Measurements from ENCODE around the gene CDH23.

- TF ChIP-seq, protein P1, sequence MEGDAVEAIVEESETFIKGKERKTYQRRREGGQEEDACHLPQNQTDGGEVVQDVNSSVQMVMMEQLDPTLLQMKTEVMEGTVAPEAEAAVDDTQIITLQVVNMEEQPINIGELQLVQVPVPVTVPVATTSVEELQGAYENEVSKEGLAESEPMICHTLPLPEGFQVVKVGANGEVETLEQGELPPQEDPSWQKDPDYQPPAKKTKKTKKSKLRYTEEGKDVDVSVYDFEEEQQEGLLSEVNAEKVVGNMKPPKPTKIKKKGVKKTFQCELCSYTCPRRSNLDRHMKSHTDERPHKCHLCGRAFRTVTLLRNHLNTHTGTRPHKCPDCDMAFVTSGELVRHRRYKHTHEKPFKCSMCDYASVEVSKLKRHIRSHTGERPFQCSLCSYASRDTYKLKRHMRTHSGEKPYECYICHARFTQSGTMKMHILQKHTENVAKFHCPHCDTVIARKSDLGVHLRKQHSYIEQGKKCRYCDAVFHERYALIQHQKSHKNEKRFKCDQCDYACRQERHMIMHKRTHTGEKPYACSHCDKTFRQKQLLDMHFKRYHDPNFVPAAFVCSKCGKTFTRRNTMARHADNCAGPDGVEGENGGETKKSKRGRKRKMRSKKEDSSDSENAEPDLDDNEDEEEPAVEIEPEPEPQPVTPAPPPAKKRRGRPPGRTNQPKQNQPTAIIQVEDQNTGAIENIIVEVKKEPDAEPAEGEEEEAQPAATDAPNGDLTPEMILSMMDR (conservative IDR thresholded peaks at IDR 0.05 in 1 of 2, IDR thresholded peaks at IDR 0.05 in 1 of 2; ENCODE audit: low read depth in 1 of 2, low read length in 2 of 2): no peak
- no peak for TF ChIP-seq EZH2 (IDR thresholded peaks at IDR 0.05; ENCODE audit: low read length, missing control alignments)
Observed at GRCh38 chr10:71362141-71362540, 34.6 kb upstream of the CDH23 start.

Measured in fibroblast of lung (primary cell).